A673 (cell line): ENCODE results near the gene HES5. TPM values are rescaled to one million over a fixed set of nuclear protein-coding genes. Genes with fewer than 3 reads are reported as not detected.
"Not testable (repeated sequence)": the region's sequence is repeated elsewhere in the genome, so short reads cannot be mapped to it uniquely, and the experiment has no call there.

Experiments used
- BruUV-seq: library from RNA; stranded (reverse); fragments of 400-500 nt; replicated peaks from 2 replicates; lab custom pipeline; 2021; lab: Mats Ljungman, UMichigan
- CTCF ChIA-PET: fragments of 300-600 bp; sonication (Branson Sonifier 250); formaldehyde crosslinking; loops from one replicate; lab custom pipeline; 2022; ENCODE audit warnings: antibody characterized with exemption; lab: Charles Lee
- POLR2A ChIA-PET: fragments of 300-600 bp; sonication (Branson Sonifier 250); formaldehyde crosslinking; loops from one replicate; lab custom pipeline; 2022; ENCODE audit warnings: antibody characterized with exemption; ENCODE audit not compliant: low non-redundant PET; lab: Charles Lee
- DNase-seq: peaks from one replicate; pipeline ENCODE4 v3.0.0-alpha.2; 2015; ENCODE audit warnings: low spot score
- H3K27ac ChIP-seq: fragments of 200-600 bp; sonication (generic); 2 replicates; pipeline ENCODE4 v1.5.1; 2016; ENCODE audit warnings: mixed run types, low read depth, mild to moderate bottlenecking, mixed read lengths, antibody characterized with exemption, low read length; ENCODE audit not compliant: poor library complexity, severe bottlenecking
- H3K27me3 ChIP-seq: fragments of 200-600 bp; sonication (generic); replicated peaks from 2 replicates; pipeline ENCODE4 v1.6.1; 2017; ENCODE audit warnings: mixed run types, low read depth, mild to moderate bottlenecking, mixed read lengths, antibody characterized with exemption, low read length; ENCODE audit not compliant: insufficient read depth, poor library complexity
- H3K36me3 ChIP-seq: fragments of 200-600 bp; sonication (generic); 2 replicates; pipeline ENCODE4 v1.6.1; 2016; ENCODE audit warnings: mixed run types, mild to moderate bottlenecking, mixed read lengths, antibody characterized with exemption, low read length; ENCODE audit not compliant: insufficient read depth, poor library complexity, severe bottlenecking
- H3K4me1 ChIP-seq: fragments of 200-600 bp; sonication (generic); 2 replicates; pipeline ENCODE4 v1.6.1; 2017; ENCODE audit warnings: mixed run types, mild to moderate bottlenecking, mixed read lengths, antibody characterized with exemption, low read length; ENCODE audit not compliant: insufficient read depth, poor library complexity, severe bottlenecking
- H3K4me3 ChIP-seq: fragments of 200-600 bp; sonication (generic); 2 replicates; pipeline ENCODE4 v1.5.1; 2016; ENCODE audit warnings: low read depth, mixed run types, mild to moderate bottlenecking, mixed read lengths, low read length; ENCODE audit not compliant: poor library complexity, severe bottlenecking
- H3K9me3 ChIP-seq: fragments of 200-600 bp; sonication (generic); 2 replicates; pipeline ENCODE4 v1.6.1; 2016; ENCODE audit warnings: mixed run types, low read depth, mild to moderate bottlenecking, mixed read lengths, antibody characterized with exemption, low read length; ENCODE audit not compliant: poor library complexity, severe bottlenecking
- EZH2 ChIP-seq: fragments of 200-600 bp; sonication (generic); IDR thresholded peaks from 2 replicates; pipeline ENCODE4 v1.6.1; 2017; ENCODE audit warnings: borderline replicate concordance, low read depth, mild to moderate bottlenecking, mixed read lengths, antibody characterized with exemption, low read length; ENCODE audit not compliant: poor library complexity, severe bottlenecking
- intact Hi-C: fragments of 100-400 bp; cut with micrococcal nuclease; formaldehyde crosslinking; loops from one replicate; pipeline ENCODE4 v1.10.0; 2022; ENCODE audit not compliant: unreplicated experiment
- total RNA-seq: library from RNA; stranded (reverse); gene quantifications from 2 replicates; pipeline ENCODE4 v1.2.3, GENCODE V29; 2021
- TF ChIP-seq, protein P1 (sequence below): fragments of 300-800, 200-600 bp; sonication (generic); conservative IDR thresholded peaks from 2 replicates; pipeline ENCODE4 v1.5.1; 2017; ENCODE audit warnings: low read depth, mild to moderate bottlenecking, antibody characterized with exemption, low read length, moderate library complexity, mixed read lengths

The HES5 gene
- total RNA-seq, 1 experiment from 2014 or later: not detected

DNA sequence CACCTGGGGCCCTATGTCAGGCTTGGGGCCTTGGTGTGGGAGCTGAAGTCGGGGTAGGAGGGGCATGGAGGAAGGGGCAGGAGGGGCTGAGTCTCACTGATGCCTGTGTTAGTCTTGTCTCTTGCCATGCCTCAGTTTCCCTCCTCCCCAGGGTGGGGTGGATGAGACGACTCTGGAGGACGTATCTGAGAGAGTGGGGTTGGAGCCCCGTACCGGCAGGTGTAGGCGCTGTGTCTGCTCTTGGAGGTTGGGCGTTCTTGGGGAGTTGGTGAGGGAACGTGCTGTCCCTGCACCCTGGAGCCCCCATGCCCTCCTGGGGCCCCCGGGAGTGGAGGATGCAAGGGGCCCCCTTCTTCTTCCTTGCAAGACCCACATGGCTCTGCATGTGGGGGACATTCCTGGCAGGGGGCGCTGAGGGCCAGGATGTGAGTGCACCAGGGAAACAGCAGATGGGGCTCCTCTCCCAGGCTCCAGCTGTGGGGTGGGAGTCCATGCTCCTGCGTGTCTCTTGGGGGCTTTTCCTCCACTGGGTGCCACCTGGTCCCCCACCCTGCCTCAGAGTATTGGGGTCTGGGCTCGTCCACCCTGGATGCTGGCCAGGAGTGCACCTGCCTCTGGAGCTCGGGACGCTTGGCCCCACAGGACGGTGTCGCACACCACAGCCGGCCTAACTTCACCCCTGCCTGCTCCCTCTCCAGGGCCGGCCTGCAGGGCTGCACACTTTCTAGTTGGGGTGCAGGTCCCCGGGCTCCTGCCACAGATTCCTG lies 24.7 kb upstream of the HES5 start:
- BruUV-seq: no TSS peak
- H3K9me3 ChIP-seq: no peaks in the 10 kb centered on the region
- H3K27me3 ChIP-seq: no peaks in the 10 kb centered on the region
- no peaks in the 10 kb centered on the region for H3K36me3 ChIP-seq
- peak; percentile 55 for DNase-seq
- CTCF ChIA-PET: no interaction called here
- TF ChIP-seq EZH2: no peak
- TF ChIP-seq, protein P1, sequence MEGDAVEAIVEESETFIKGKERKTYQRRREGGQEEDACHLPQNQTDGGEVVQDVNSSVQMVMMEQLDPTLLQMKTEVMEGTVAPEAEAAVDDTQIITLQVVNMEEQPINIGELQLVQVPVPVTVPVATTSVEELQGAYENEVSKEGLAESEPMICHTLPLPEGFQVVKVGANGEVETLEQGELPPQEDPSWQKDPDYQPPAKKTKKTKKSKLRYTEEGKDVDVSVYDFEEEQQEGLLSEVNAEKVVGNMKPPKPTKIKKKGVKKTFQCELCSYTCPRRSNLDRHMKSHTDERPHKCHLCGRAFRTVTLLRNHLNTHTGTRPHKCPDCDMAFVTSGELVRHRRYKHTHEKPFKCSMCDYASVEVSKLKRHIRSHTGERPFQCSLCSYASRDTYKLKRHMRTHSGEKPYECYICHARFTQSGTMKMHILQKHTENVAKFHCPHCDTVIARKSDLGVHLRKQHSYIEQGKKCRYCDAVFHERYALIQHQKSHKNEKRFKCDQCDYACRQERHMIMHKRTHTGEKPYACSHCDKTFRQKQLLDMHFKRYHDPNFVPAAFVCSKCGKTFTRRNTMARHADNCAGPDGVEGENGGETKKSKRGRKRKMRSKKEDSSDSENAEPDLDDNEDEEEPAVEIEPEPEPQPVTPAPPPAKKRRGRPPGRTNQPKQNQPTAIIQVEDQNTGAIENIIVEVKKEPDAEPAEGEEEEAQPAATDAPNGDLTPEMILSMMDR: peak; percentile 70
- POLR2A ChIA-PET: no interaction called here
- peaks cover 17% of the 10 kb centered on the region for H3K4me1 ChIP-seq
- no peak overlapping the region for H3K27ac ChIP-seq
- H3K4me3 ChIP-seq: no peak overlapping the region
- intact Hi-C loops: loop anchor here (10.0 kb wide), 1 partner anchor 870 kb away; no protein-coding TSS in a partner anchor

DNA sequence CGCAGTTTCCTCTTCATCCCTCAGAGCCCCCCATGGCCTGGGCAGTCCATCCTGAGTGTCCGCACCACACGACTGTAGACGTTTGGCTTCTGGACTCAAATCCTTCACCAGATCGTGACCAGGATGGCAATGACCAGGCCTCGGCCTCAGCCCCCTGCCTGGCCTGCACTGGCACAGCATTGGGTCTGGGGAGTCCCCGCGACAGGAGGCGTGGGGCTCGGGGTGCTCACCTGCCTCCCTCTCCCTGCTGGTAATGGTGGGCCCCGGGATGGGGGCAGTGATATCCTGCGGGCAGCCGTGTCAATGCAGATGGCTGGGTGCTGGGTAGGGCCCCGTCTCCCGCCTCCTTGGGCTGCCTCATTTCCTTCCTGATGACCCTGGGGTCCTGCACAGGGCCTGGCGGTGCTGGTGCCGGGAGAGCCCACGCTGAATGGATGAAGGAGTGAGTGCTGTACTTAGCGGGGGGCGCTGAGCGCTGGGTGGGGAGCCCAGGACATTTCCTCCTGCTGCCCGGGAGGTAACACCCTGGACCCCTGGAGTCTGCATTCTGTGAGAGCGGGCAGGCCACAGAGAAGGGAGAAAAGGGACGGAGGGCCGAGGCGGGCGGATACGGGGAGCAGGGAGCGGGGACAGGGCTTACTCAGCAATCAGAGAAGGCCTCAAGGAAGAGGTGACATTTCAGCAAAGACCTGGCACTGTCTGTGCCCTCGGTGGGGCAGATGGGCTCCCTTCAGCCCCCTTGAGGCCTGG lies 24.0 kb upstream of the HES5 start:
- ChIA-PET CTCF (no interaction called here), POLR2A (no interaction called here)
- intact Hi-C loops: loop anchor here (10.0 kb wide), 1 partner anchor 871 kb away; no protein-coding TSS in a partner anchor
- TF ChIP-seq EZH2: no peak
- TF ChIP-seq, protein P1: no peak
- peaks cover 17% of the 10 kb centered on the region for H3K4me1 ChIP-seq
- no peak for DNase-seq
- no peak overlapping the region for H3K27ac ChIP-seq
- no peak overlapping the region for H3K4me3 ChIP-seq
- no peaks in the 10 kb centered on the region for H3K9me3 ChIP-seq
- no TSS peak for BruUV-seq
- no peaks in the 10 kb centered on the region for H3K36me3 ChIP-seq
- H3K27me3 ChIP-seq: no peaks in the 10 kb centered on the region

DNA sequence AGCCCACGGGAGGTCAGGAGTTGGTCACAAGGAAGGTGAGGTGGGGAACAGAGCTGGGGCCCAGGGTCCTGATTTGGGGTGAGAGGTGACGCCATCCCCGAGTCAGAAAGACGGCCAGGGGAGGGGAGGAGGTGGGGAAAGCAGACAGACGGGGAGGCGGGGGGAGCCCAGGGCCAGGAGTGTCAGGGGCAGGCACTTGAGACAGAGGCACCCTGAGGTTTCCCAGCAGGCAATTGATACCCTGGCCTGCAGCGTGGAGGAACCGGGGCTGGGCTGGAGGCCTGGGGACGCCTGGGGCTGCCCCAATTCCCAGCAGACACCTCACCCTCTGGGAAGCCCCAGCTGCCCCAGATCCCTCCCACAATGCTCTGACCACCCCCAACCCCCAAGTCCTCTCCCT lies 23.0 kb upstream of the HES5 start:
- BruUV-seq, H3K27me3 ChIP-seq, H3K36me3 ChIP-seq, H3K4me3 ChIP-seq, POLR2A ChIA-PET, H3K9me3 ChIP-seq, CTCF ChIA-PET, DNase-seq, H3K27ac ChIP-seq: not testable (repeated sequence)
- peaks cover 22% of the 10 kb centered on the region for H3K4me1 ChIP-seq
- intact Hi-C loops: loop anchor here (10.0 kb wide), 1 partner anchor 872 kb away; no protein-coding TSS in a partner anchor
